Sciatic nerve (tissue), 2 donors: ENCODE measurements around the gene SPTBN4. TPM values are rescaled to one million over a fixed set of nuclear protein-coding genes. Genes with fewer than 3 reads are reported as not detected.
"Not testable (repeated sequence)": the region's sequence is repeated elsewhere in the genome, so short reads cannot be mapped to it uniquely, and the experiment has no call there.

Experiments used
- ATAC-seq: fragments of 200-7000 bp; cut with Tn5 transposase; one replicate; pipeline ENCODE4 v1.9.1; 2020; ENCODE audit warnings: mild to moderate bottlenecking, moderate library complexity
- DNase-seq: peaks from one replicate; pipeline ENCODE4 v3.0.0-alpha.2; 2020; ENCODE audit warnings: low spot score
- intact Hi-C: fragments of 100-400 bp; cut with DNase I; formaldehyde crosslinking; loops from one replicate; pipeline ENCODE4 v1.14.2; 2022
- total RNA-seq: library from RNA; stranded (reverse); fragmentation: NEBNext Ultra II Directional; extraction: Animal tissue kit (Norgen Biotek cat#: 25700); gene quantifications from one replicate; pipeline ENCODE4 v1.2.1, GENCODE V29; 2021
- donor health status: DM: no; HTN: no; CAD: no.
- donor health status: DM: no; HTN: no; CAD: no.

The SPTBN4 gene
- total RNA-seq, 1 donor from 2014 or later, result 20.9 TPM

DNA sequence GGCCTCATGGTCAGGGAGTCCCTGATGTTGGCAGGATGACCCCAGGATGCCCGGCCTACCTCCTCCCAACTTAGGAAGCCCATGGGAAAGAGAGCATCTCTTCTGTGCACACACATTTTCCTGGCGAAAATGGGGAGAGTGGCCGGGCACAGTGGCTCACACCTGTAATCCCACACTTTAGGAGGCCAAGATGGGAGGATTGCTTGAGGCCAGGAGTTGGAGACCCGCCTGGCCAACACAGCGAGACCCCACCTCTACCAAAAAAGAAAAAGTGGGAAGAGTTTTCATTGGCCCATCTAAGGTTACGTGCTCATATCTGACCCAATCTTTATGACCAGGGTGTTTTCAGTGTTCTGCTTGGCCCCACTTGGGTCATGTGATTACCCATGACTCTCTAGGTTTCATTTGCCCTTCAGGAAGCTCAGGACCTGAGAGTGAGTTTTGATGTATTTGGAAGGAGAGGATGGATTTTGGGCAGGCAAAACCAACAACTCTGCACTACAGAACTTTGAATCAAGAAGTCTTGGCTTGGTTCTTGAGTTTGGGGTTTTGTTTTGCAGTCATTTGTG is 76.3 kb downstream of the SPTBN4 start:
- ATAC-seq (no peak), DNase-seq (no peak)
- intact Hi-C loops, result no loop called here

DNA sequence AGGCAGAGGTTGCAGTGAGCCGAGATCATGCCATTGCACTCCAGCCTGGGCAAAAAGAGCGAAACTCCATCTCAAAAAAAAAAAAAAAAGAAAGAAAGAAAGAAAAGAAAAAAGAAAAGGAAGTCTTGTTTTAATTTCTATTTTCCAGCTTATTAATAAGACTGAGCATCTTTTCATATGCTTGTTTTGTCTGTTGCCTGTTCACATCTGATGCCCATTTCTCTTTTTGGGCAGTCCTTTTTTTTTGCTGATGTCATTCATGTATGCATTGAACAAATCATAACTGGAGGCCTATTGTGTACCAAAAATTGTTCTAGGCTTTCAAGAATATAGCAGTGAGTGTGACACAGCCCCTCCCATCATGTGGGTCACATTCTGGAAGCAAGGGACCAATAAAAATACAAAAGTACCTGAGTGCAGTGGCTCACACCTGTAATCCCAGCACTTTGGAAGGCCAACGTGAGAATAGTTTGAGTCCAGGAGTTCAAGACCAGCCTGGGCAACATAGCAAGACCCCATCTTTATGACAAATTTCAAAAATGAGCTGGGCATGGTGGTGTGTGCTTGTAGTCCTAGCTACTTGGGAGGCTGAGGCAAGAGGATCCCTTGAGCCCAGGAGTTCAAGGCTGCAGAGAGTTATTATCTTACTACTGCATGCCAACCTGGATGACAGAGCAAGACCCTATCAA is 79.5 kb downstream of the SPTBN4 start:
- DNase-seq, intact Hi-C loops, ATAC-seq: not testable (repeated sequence)

DNA sequence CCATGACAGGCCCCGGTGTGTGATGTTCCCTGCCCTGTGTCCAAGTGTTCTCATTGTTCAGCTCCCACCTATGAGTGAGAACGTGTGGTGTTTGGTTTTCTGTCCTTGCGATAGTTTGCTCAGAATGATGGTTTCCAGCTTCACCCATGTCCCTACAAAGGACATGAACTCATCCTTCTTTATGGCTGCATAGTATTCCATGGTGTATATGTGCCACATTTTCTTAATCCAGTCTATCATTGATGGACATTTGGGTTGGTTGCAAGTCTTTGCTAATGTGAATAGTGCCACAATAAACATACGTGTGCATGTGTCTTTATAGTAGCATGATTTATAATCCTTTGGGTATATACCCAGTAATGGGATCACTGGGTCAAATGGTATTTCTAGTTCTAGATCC is 80.4 kb downstream of the SPTBN4 start:
- ATAC-seq, intact Hi-C loops, DNase-seq: not testable (repeated sequence)

- DNase-seq (no peak), ATAC-seq (no peak)
- intact Hi-C loops, result no loop called here
Measured at GRCh38 chr19:40547836-40548235, 81.0 kb downstream of the SPTBN4 start.

DNA sequence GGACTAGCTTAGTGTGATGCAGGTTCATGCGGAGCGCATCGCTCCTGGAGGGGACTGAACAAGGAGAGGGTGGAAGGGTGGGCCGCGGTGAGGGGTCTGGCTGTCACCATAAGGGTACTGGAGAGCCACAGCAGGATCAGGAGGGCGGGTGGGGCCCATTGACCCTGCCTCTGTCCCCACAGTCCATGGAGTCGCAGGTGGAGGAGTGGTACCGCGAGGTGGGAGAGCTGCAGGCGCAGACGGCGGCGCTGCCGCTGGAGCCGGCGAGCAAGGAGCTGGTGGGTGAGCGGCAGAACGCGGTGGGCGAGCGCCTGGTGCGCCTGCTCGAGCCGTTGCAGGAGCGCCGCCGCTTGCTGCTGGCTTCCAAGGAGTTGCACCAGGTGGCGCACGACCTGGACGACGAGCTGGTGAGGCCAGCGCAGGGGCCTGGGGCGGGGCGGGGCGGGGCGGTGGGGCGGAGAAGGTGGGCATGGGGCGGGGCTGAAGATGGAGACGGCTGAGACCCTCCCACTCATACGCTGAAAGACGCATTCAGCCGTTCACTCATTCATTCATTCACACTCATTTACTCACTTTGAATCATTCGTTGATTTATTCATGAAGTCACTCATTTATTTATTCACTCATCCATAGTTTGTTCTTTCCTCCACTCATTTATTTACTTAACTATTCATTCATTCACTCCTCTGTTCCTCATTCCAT is 82.4 kb downstream of the SPTBN4 start:
- peak; percentile 71 for DNase-seq
- intact Hi-C loops, result no loop called here
- ATAC-seq, result peak; percentile 55

DNA sequence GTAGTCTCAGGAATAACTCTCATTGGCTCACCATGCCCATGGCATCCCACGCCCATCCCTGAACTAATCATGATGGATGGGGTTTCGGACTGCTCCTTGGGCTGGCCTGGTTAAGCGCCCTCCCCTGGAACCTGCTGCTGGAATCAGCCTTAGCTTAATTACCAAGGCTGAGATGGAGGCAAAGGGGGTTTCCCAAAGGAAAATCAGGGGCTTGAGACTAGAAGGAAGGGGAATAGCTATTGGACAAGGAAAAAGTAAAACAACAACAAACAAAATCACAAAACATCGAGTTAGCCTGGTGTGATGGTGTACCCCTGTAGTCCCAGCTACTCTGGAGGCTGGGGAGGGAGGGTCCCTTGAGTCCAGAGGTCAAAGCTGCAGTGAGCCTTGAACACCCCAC is 84.2 kb downstream of the SPTBN4 start:
- intact Hi-C loops, result no loop called here
- ATAC-seq (no peak), DNase-seq (no peak)

DNA sequence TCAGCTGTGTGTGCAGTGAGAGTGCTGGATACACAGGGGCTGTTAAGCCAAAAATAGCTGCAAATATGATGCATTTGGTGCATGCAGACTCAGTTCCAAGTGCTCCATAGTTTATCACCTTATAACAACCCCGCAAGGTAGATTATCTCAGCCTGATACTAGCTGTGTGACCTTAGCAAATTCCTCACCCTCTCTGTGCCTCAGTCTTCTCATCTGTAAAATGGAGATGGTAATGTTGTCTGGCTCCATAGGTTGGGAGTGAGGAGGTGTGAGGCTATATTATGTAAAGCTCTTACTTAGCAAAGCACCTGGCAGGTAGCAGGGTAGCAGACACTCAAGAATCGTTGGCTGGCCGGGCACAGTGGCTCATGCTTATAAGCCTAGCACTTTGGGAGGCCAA is 86.0 kb downstream of the SPTBN4 start:
- intact Hi-C loops, result no loop called here
- DNase-seq, result no peak

GRCh38 chr19:40553885-40554857 is 87.4 kb downstream of the SPTBN4 start:
- no peak for DNase-seq
- no peak for ATAC-seq
- intact Hi-C loops, result no loop called here

More for the DNA sequence above, 86.0 kb downstream of the SPTBN4 start:
- no peak for ATAC-seq

DNA sequence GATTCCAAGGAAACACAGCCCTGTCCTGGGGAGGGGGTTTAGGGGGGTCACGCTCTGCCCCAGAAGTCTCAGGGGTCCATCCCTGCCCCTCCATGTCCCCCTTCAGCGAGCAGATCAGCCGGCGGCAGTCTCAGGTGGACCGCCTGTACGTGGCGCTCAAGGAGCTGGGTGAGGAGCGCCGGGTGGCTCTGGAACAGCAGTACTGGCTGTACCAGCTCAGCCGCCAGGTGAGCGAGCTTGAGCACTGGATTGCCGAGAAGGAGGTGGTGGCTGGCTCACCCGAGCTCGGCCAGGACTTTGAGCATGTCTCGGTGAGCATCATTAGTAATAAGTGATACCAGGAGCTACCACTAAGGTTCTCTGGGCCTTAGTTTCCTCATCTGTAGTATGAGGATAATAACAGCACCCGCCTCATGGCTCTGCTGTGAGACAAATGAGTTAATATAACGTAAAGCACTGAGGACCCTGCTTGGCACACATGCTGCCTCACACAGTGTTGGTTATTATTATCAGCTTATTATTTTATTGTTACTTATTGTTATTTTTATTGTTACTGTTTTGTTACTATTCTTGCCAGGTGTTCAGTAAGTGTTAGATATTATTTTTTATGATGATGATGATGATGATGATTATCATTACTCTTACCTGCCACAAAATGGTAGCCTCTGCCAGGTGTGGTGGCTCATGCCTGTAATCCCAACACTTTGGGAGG is 89.3 kb downstream of the SPTBN4 start:
- intact Hi-C loops, result no loop called here
- ATAC-seq (no peak), DNase-seq (no peak)

DNA sequence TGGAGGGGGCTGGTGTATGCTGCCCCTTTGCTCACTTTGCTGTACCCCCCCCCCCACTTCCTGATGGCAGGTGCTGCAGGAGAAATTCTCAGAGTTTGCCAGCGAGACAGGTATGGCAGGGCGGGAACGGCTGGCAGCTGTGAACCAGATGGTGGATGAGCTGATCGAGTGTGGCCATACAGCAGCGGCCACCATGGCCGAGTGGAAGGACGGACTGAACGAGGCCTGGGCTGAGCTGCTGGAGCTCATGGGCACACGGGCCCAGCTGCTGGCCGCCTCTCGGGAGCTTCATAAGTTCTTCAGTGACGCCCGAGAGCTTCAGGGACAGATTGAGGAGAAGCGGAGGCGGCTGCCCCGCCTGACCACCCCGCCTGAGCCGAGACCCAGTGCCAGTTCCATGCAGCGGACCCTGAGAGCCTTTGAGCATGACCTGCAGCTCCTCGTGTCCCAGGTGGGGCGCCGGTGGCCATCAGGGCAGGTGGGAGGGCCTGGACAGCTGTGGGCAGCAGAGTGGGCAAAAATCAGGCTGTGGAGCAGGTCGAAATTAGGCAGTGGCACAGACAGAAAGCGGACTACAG is 90.2 kb downstream of the SPTBN4 start:
- intact Hi-C loops, result no loop called here
- no peak for ATAC-seq
- DNase-seq, result no peak

DNA sequence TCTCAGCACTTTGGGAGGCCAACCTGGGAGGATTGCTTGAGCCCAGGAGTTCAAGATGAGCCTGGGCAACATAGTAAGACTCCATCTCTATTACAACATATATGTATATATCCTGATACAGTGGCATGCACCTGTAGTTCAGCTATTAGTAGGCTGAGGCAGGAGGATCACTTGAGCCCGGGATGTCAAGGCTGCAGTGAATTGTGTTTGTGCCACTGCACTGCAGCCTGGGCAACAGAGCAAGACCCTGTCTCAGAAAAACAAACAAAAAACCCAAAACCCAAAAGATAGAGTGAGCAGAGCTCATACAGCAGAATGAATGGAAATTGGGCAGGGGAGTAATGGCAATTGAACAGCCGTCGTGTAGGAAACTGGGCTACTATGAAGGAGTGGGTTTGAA is 92.6 kb downstream of the SPTBN4 start:
- intact Hi-C loops, result no loop called here
- no peak for DNase-seq

DNA sequence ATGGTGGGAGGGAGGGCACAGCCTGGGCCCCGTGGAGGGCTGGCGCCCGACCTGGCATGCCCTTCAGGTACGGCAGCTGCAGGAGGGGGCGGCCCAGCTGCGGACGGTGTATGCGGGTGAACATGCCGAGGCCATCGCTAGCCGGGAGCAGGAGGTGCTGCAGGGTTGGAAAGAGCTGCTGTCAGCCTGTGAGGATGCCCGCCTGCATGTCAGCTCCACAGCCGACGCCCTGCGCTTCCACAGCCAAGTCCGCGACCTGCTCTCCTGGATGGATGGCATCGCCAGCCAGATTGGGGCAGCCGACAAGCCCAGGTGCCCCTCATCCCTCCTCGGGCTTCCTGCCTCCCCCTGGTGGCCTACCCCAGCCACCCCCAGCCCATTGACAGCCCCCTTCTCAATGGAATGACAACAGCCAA is 93.3 kb downstream of the SPTBN4 start:
- intact Hi-C loops, result no loop called here
- ATAC-seq (no peak), DNase-seq (no peak)

More for the DNA sequence above, 92.6 kb downstream of the SPTBN4 start:
- ATAC-seq, result no peak

DNA sequence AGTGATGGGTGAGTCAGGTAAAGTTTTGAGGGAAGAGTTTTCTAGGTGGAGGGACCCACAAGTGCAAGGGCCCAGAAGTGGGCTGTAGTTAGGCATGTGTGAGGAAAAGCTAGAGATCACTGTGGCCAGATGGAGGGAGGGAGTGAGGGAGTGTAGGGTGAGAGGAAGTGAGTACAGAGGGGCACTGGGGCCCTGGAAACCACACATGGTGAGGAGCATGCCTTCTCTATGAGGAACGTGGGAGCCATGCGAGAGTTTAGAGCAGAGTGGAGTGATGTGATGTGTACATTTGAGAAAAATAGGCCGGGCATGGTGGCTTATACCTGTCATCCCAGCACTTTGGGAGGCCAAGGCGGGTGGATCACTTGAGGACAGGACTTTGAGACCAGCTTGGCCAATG is 95.1 kb downstream of the SPTBN4 start:
- DNase-seq (no peak), ATAC-seq (no peak)
- intact Hi-C loops, result no loop called here

DNA sequence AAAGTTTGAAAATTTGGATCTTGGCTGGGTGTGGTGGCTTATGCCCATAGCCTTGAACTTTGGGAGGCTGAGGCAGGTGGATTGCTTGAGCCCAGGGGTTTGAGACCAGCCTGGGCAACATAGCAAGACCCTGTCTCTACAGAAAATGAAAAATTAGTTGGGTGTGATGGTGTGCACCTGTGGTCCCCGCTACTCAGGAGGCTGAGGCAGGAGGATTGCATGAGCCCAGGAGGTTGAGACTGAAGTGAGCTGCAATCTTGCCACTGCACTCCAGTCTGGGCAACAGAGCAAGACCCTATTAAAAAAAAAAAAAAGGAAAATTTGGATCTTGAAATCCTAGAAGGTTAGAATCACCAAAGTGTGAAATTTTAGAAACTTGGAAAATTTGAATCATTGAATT is 97.7 kb downstream of the SPTBN4 start:
- ATAC-seq, intact Hi-C loops, DNase-seq: not testable (repeated sequence)

GRCh38 chr19:40565355-40565754 is 98.6 kb downstream of the SPTBN4 start:
- ATAC-seq (no peak), DNase-seq (no peak)

GRCh38 chr19:40565910-40566495 is 99.2 kb downstream of the SPTBN4 start:
- intact Hi-C loops, result no loop called here
- ATAC-seq (no peak), DNase-seq (no peak)

More at GRCh38 chr19:40565355-40565754, 98.6 kb downstream of the SPTBN4 start:
- intact Hi-C loops, result no loop called here

DNA sequence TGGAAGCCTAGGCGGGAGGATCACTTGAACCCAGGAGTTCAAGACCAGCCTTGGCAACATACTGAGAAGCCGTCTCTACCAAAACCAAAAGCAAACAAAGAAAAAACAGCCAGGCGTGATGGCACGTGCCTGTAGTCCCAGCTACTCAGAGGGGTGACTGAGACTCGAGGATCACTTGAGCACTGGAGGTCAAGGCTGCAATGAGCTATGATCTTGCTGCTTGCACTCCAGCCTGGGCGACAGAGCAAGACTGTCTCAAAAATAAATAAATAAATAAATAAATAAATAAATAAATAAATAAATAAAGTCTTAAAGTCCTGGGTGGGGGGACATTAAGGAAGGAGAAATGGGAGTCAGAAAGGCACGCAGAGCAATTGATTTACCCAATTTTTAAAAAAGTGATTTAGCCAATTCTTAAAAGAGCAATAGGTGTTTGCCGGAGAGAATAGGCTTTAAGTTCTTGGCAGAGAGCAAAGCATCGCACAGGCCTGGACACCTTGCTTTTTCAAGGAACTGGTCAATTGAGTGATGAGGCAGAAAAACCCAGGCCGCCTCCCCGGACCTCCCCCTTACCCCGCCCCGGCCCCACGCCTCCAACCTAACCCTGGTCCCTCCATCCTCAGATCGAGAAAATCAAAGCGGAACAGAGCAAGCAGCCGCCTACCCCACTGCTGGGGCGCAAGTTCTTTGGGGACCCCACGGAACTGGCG is 100.4 kb downstream of the SPTBN4 start:
- ATAC-seq (no peak), DNase-seq (no peak)
- intact Hi-C loops, result no loop called here
